Activated CD4-positive, alpha-beta T cell treated with anti-CD3 and anti-CD28 coated beads for 1 hour (primary cell): ENCODE data around the gene TANGO2.

ENCODE experiments used
- DNase-seq: peaks from one replicate; pipeline ENCODE4 v3.0.0-alpha.2; 2020

TANGO2 gene

GRCh38 chr22:19996694-19997384 lies 24.1 kb upstream of the TANGO2 start:
- no peak for DNase-seq

GRCh38 chr22:19997561-19998231 lies 23.2 kb upstream of the TANGO2 start:
- no peak for DNase-seq

GRCh38 chr22:19998232-19998951 lies 22.5 kb upstream of the TANGO2 start:
- no peak for DNase-seq

GRCh38 chr22:19998991-19999820 lies 21.7 kb upstream of the TANGO2 start:
- DNase-seq, result no peak

GRCh38 chr22:20000246-20001081 lies 20.4 kb upstream of the TANGO2 start:
- DNase-seq, result no peak

- no peak for DNase-seq
Observed at GRCh38 chr22:20001082-20001638, 19.8 kb upstream of the TANGO2 start.

GRCh38 chr22:20002128-20002527 lies 18.8 kb upstream of the TANGO2 start:
- DNase-seq, result no peak

- DNase-seq, result no peak
Observed at GRCh38 chr22:20002636-20003035, 18.3 kb upstream of the TANGO2 start.

- no peak for DNase-seq
Observed at GRCh38 chr22:20003304-20003703, 17.6 kb upstream of the TANGO2 start.

- no peak for DNase-seq
Observed at GRCh38 chr22:20004464-20004863, 16.4 kb upstream of the TANGO2 start.

- DNase-seq, result no peak
Observed at GRCh38 chr22:20008221-20008995, 12.5 kb upstream of the TANGO2 start.

- DNase-seq, result no peak
Observed at GRCh38 chr22:20009018-20009491, 11.9 kb upstream of the TANGO2 start.

- DNase-seq, result no peak
Observed at GRCh38 chr22:20009582-20010306, 11.2 kb upstream of the TANGO2 start.

GRCh38 chr22:20010307-20011122 lies 10.4 kb upstream of the TANGO2 start:
- no peak for DNase-seq

GRCh38 chr22:20011123-20011992 lies 9.6 kb upstream of the TANGO2 start:
- no peak for DNase-seq

- no peak for DNase-seq
Observed at GRCh38 chr22:20011993-20012740, 8.7 kb upstream of the TANGO2 start.

- no peak for DNase-seq
Observed at GRCh38 chr22:20012741-20013331, 8.1 kb upstream of the TANGO2 start.
